Measurements from ENCODE around the gene POLD4.
"Not testable (repeated sequence)": the region's sequence is repeated elsewhere in the genome, so short reads cannot be mapped to it uniquely, and the experiment has no call there.

POLD4 gene

DNA sequence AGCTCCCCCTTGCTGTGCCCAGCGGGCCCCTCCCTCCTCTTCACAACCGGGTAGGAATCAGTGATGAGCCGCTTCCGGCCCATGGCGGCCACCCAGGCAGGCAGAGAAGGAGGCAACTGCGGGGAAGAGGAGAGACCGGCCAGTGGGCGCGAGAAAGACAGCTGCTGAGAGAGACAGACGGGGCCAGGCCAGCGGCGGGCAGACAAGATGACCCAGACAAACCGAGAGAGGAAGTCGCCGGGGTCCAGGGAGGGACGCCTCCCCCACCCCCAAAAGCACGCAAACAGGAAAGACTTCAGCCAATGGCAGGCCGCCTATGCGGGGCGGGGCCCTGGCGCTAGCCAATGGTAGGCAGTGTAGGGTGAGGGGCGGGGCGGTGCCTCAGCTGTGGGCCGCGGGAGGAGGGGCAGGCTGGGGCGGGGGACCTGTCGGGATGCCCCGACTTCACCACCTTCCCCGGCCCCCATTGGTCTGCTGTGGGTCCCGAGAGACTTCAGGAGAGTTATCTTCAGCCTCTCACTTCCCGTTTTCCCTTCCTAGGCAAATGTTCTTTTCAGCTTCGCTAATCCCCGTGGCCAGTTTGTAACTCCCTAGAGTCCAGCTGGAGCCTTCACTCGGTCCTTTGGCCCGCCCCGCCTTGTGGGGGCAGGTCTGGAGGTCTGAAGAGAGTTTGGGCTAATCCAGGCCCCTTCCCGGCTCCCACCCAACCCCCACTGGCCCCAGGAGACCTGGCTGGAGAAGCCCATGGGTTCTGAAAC lies at the start of gene POLD4:
Gene POLD4 (minus strand): TSS at position 230 of the 758 bp plus-strand sequence. CDS start 147 bp downstream, at position 83.
- peak; percentile 98 for DNase-seq

DNA sequence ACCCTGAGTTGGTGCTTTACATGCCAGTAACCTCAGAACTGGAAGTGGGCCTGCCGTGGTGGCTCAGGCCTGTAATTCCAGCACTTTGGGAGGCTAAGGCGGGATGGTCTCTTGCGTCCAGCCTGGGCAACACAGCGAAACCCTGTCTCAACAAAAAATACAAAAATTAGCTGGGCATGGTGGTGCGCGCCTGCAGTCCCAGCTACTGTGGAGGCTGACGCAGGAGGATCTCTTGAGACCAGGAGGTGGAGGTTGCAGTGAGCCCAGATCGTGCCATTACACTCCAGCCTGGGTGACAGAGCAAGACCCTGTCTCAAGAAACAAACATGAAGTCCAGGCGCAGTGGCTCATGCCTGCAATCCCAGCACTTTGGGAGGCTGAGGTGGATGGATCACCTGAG lies 49.7 kb upstream of the POLD4 start:
- not testable (repeated sequence) for DNase-seq

DNA sequence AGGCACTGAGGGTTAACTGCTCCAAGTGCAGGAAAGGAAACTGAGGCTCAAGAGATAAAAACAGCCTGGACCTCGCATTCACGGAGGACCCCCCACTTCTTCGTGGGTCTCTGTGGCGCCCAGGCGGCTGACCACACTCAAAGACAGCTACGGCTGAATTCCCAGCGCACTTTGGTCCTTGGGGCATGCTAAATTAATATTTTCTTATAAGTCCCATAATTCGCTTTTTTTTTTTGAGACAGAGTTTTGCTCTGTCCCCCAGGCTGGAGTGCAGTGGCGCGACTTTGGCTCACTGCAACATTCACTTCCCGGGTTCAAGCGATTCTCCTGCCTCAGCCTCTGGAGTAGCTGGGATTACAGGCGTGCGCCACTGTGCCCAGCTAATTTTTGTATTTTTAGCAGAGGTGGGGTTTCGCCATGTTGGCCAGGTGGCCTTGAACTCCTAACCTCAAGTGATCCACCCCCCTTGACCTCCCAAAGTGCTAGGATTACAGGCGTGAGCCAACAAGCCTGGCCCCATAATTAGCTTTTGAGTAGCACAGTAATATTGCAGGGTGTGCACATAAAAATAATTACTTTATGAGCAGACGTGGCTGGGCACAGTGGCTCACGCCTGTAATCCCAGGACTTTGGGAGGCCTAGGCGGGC lies 49.0 kb upstream of the POLD4 start:
- not testable (repeated sequence) for DNase-seq

DNA sequence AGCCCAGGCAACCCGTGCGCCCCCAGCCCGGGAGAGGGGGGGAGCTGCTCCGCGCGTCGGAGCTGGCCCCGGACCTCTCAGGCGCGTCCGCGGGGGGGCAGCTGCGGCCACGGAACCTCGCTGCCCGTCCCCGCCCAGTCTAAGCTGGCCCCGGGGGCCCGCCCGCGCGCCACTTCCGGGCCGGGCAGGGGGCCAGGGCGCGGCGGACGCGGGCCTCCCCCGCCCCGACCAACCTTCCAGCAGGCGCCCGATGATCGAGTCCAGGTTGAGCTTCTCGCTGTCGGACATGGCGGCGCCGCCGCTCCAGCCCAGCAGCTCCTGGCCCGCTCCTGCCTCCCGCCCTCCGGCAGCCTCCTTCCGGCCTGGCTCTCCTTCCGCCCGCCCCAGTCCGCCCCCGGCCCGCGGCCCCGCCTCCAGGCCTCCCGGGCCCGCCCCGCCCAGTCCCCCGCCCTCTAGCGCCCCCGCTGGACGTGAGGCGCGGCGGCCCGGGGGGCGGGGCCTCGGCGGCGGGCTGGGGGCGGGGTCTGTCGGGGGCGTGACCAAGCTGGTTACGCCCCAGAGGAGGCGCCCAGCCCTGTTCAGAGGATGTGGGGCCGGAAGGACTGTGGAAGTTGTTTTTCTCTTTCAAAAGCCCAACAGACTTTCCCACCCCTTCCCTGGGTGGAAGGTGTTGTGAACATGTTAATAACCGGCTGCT lies 48.3 kb upstream of the POLD4 start, which contains the start of gene PPP1CA:
Gene PPP1CA (minus strand): TSS at position 364 of the 697 bp plus-strand sequence. CDS start 76 bp downstream, at position 288.
- peak; percentile 95 for DNase-seq

DNA sequence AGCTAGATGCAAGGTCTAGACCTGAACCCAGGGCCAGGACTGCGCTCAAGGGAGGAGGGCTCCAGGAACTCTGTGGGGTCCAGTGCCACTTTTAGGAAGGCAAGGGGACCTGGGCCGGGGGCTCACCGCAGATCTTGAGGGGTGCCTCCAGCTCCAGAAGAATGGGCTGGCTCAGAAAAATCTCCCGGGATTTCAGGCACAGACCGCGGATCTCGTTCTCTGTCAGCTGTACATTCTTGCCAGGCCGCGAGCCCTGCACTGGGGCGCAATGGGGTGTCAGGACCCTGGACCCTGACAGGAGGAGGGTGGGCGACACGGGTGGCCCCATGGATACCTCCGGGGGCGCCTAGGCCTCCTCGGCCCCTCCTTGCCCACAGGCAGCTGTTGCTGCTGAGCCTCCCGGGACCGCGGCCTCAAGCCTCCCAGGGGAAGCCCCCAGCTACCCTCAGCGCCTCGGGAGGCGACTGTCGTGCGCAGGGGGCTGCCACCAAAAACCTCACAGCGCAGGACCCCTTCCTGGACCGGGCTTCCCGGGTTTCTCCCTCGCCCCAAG lies 47.7 kb upstream of the POLD4 start:
- no peak for DNase-seq

DNA sequence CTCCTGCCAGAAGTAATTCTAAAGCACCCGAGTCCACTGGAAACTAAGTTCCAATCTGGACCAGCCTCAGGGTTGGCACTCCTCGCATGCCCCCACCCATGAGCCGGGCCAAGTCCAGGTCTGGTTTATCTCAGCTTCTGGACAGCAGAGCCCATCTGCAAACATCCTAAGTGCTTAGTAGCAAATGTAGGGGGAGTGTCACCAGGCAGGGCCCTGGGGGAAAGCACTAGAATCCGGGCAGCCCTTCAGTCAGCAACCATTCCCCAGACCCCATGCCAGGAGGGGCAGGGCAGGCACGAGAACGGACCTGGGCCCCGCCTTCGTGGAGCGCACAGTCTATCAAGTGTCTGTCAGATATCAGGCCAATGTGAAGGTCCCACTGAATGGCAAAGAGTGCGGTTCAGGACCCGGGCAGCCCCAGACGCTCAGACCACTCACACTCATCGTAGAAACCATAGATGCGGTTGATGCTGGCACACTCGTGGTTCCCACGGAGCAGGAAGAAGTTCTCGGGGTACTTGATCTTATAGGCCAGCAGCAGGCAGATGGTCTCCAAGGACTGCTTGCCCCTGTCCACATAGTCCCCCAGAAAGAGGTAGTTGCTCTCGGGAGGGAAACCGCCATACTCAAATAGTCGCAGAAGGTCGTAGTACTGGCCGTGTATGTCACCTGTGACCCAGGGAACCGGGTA lies 47.0 kb upstream of the POLD4 start:
- peak; percentile 50 for DNase-seq

DNA sequence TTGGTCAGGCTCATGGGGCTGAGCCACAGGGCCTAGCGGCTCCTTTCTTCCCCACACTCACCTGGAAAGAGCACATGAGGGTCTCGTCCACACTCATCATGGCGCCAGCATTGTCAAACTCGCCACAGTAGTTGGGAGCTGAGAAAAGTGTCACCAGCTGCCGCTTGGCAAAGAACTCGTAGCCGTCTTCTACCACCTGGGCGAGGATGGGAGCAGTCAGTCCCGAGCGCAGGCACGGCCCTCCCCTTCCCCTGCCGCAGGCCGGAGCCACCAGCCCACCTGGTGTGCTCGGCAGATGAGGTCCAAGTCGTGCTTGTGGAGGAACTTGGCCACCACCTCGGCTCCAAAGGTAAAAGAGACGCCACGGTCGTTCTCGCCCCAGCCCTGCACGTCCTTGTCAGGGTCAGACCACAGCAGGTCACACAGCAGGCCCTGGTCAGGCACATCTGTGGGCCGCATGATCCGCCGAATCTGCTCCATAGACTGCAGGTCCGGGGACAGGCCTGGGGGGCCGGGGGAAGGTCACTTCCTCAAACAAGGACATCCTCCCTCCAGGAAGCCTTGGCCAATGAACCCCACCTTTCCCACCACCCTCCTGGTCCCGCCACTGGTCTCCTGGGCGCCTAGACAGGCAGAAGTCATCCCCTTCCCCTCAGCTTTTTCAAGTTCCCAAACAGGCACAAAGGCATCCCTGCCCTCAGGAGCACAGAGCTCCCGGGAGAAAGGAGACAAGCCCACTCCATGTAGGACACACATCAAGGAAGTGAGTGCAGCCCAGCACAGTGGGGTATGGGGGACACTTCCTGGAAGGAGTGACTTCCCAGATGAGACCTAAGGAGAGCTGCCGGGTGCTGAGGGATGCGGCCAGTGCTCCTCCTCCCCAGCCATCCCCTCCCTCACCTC lies 45.6 kb upstream of the POLD4 start:
- DNase-seq, result no peak

DNA sequence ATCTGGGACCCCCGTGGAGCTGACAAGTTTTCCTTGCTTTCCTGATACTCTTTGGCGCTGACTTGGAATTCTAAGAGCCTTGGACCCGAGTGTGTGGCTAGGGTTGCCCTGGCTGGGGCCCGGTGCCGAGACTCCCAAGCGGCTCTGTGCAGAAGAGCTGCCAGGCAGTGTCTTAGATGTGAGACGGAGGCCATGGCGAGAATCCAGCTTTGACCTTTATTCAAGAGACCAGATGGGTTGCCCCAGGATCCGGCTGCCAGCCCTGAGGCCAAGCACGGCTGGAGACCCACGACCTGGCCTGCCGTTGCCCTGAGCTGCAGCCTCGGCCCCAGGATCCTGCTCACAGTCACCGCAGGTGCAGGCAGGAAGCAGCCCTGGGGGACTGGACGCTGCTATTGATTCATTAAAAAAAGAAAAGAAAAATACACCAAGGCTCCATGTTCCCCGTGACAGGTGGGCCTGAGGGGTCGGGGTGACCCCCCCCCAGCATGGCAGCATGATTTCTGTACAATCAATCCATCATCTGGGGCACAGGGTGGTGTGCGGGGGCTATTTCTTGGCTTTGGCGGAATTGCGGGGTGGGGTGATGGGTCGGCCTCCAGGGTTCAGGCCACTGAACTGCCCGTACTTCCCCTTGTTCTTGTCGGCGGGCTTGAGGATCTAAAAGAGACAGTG lies 44.8 kb upstream of the POLD4 start:
- no peak for DNase-seq

DNA sequence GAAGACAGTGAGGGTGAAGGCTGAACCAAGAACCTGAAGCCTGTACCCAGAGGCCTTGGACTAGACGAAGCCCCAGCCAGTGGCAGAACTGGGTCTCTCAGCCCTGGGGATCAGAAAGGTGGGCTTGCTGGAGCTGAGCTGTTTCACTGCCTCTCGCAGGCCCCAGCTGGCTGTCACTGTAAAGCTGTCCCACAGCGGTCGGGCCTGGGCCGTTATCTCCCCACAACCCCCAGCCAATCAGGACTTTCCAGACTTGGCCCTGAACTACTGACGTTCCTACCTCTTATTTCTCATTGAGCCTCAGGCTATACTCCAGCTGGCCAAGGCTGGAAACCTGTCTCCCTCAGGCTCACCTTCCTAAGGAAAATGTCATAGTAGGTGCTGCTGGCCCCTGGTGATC lies 44.2 kb upstream of the POLD4 start:
- DNase-seq, result peak; percentile 80

DNA sequence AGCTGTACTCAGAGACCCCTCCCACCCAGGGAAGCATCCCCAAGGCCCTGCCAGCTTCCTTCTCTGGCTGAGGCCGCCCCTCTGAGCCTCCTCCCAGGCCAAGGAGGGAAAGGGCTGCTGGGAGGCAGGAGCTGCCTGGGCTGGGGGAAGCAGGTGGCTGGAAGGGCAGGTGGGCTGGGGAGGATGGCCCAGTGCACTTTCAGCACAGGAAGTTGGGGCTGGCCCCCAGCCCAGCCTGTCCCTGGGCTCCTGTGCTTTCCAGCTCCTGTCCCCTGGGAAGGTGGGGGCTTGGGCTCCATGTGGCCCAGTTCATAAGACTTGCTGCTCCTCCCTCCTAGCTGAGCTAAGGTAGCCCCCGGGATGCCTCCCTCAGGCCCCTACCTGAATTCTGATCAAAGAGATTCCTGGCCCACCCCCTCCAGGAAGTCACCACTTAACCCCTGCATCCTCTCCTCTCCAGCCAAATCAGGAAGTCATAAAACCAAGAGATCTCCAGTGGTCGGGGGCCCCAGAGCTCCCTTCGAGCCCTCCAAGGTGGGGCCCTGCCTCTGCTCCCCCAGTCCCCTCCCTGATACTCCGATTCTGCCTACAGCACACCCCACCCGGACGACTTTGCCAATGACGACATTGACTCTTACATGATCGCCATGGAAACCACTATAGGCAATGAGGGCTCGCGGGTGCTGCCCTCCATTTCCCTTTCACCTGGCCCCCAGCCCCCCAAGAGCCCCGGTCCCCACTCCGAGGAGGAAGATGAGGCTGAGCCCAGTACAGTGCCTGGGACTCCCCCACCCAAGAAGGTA lies 43.4 kb upstream of the POLD4 start:
- no peak for DNase-seq

DNA sequence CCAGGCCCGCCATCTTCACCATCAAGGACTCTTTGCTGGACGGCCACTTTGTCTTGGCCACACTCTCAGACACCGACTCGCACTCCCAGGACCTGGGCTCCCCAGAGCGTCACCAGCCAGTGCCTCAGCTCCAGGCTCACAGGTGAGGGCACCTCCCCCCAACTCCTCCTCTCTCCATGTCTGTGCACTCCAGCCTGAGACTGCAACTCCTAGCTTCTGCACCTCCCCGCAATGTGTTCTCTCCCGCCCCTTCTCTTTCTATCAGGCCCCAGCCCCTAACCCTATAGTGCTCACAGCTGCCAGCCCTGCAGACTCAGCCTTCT lies 42.9 kb upstream of the POLD4 start:
- DNase-seq, result no peak

DNA sequence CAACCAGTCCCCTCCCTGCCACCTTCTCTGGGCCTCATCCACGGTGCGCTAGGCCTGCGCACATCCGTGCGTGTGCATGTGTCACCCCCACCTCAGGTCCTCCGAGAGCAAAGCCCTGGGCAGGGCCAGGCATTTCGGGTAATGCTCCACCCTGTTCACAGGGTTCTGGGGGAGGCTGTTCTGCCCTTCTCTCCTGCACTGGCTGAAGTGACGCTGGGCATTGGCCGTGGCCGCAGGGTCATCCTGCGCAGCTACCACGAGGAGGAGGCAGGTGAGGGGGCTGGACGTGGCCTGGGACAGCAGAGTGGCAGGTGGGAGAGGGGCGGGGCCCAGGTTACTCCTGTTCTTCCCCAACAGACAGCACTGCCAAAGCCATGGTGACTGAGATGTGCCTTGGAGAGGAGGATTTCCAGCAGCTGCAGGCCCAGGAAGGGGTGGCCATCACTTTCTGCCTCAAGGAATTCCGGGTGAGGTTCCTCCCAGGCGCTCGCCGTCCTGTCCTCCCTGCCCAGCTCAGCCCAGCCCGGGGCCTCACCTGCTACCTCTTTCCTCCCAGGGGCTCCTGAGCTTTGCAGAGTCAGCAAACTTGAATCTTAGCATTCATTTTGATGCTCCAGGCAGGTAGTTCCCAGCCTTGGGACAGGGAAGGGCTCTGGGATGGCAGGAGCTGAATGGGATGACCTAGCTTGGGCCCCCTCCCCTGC lies 42.4 kb upstream of the POLD4 start:
- no peak for DNase-seq

DNA sequence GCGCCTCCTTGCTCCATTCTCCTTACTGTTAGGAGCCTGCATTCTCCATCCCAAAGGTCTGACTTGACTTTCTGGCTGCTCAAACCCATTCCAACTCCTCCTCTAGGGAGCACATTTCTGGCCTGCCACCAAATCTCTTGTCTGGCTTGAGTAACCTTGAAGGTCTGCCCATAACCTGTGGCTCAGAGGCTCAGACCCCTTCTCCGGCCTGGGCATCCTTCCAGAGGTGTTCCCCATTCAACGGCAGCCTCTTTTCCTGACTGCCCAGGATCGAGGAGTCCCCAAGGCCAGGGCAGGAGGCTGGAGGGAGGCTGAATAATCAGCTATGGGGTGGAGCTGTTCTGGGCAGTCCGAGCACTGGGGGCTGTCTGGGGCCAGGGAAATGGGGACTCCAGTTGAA lies 40.6 kb upstream of the POLD4 start:
- no peak for DNase-seq

DNA sequence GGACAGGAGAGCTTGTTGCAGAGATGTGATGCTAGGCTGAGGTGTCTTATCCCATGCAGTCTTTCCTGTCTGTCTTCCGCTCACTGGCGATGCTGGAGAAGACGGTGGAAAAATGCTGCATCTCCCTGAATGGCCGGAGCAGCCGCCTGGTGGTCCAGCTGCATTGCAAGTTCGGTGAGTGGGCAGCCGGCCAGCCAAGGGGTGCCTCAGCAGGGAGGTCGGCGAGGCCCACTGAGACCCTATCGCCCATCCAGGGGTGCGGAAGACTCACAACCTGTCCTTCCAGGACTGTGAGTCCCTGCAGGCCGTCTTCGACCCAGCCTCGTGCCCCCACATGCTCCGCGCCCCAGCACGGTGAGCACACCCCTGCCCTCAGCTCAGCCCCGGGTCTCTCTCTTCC lies 40.1 kb upstream of the POLD4 start:
- DNase-seq, result no peak

DNA sequence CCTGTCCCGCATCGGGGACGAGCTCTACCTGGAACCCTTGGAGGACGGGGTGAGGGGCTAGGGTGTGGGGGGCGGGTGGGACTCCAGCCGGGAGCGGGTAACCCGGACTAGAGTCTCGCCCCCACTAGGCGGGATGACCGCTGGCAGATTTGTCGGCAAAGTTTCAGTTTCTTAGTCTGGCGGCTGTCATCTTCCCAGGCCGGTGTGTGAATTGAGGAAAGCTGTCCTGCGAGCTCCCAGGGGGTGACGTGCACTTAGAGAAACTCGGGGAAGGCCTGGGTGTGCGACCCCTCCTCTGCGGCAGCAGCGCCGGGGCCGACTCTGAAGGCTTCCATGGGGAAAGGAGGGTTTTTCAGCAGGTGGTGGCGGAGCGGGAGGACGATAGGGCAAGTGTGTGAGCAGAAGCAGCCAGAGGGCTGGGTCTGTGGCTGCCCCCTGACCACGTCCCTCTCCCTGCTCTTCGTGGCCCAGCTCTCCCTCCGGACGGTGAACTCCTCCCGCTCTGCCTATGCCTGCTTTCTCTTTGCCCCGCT lies 38.9 kb upstream of the POLD4 start:
- DNase-seq, result peak; percentile 44

DNA sequence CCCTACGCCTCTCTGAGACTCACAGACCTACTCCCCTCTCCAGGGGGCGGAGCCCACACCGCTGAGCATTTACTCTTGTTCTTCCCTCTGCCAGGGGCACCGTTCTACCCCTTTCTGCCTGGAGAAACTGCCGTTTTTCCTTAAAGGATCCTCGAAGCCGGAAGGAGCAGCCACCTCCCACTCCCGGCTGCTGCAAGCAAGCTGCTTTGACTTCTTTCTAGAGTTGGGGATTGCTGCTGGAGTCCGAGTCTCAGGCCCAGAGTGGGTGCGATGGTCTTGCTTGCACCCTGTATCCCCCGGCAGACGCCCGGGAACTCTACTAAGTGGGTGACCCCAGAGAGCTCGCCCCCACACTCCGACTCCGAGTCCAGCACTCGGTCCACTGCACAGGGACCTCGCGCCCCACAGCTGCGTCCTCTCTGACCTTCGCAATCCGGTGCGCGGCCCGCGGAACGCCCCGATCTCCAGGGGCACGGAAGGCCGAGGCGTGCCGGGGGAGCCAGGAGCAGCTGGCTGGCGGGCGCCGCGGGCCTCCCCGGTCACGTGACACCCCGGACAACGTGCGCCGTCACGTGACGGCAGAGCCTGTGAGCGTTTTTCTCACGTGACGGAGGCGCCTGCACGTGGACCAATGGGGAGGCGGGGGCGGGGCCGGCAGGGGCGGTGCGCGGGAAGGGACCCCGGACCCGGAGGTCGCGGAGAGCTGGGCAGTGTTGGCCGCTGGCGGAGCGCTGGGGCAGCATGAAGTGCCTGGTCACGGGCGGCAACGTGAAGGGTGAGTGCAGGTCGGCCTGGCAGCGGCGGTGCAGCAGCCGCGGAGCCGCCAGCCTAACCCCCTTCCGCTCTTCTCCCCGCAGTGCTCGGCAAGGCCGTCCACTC lies 38.2 kb upstream of the POLD4 start, which contains the start of gene RAD9A:
Gene RAD9A (plus strand): TSS at position 683 of the 879 bp plus-strand sequence. CDS start 59 bp downstream, at position 742.
- peak; percentile 98 for DNase-seq

DNA sequence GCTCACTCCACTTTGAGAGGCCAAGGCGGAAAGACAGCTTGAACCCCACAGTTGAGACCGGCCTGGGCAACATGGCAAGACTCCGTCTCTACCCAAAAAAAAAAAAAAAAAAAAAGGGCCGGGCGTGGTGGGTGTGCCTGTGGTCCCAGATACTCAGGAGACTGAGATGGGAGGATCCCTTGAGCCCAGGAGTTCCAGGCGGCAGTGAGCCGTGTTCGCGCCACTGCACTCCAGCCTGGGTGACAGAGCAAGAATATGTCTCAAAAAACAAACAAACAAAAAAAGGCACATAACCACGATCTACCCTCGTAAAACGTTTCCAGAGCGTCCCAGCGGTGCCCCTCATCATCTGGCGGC lies 37.6 kb upstream of the POLD4 start:
- DNase-seq, result no peak

DNA sequence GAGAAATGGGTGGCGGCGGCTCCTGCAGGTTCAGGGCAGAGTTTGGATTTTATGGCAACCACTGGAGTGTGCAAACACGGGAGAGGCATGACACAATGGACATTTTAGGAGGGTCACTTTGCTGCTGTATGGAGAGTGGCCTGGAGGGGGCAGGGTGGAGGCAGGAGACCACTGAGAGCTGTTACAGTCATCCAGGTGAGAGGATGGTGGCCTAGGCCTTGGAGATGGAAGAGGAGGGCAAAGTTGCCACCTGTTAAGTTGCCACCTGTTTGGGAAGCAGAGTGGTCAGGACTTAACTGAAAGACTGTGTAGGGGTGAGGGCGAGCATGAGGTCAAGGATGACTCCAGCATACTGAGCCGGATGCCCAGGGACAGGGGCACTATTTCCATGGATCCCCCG lies 36.1 kb upstream of the POLD4 start:
- peak; percentile 71 for DNase-seq

All from hematopoietic multipotent progenitor cell treated with erythropoietin and hydrocortisone succinate and interleukin-3 and kit ligand, for 6 days (in vitro differentiated cells).